ENCODE results near the gene CTNNBL1. TPM values are rescaled to one million over a fixed set of nuclear protein-coding genes. Genes with fewer than 3 reads are reported as not detected.

CTNNBL1 gene
- total RNA-seq, 2 experiments from 2014 or later = 67.3 to 74.9 TPM

DNA sequence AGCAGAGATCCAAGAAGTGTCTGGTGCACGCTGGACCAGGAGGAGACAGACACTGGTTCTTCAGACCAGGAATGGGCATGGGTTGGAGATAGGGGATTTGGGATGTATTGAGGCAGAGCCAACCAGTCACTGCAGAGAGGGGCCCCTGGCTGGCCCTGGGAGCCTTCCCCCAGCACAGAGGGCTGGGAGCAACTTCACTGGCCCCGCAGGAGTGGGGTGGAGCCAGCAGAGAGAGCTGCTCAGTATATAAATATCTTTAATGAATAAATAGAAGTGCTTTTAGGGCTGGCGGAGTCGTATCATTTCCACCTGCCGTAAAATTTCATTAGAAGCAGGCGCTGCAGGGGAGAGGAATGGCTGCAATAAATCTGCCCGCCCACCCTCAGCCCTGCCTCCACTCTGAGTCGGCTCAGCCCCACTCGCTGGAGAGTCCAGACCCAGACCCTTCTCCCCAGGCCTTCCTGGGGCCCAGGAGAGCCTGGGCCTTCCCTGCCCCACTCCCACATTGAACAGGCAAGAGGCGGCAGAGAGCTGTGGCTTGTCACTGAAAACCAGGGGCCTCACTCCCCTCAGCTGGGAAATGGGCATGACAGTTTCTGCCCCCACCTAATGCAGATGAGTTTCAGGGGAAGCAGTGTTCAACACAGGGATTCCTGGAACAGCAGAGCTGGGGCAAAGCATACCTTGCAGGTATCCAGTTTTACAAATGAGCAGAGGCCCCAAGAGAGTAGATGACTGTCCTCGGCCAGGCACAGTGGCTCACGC is 185.2 kb downstream of the CTNNBL1 start:
- H3K36me3 Mint-ChIP-seq (ENCODE audit: low read depth) = peaks cover 3% of the 10 kb centered on the region
- POLR2A ChIA-PET = no interaction called here
- H3K27ac Mint-ChIP-seq = no peak overlapping the region
- H3K4me3 Mint-ChIP-seq = no peak overlapping the region
- ATAC-seq (no peak), DNase-seq (no peak)
- H3K27me3 Mint-ChIP-seq = no peaks in the 10 kb centered on the region
- intact Hi-C loops (cut with micrococcal nuclease) = no loop called here
- no peaks in the 10 kb centered on the region for H3K4me1 Mint-ChIP-seq (ENCODE audit: low read depth)
- CTCF ChIA-PET = no interaction called here
- no peaks in the 10 kb centered on the region for H3K9me3 Mint-ChIP-seq
- TF ChIP-seq, protein P1, sequence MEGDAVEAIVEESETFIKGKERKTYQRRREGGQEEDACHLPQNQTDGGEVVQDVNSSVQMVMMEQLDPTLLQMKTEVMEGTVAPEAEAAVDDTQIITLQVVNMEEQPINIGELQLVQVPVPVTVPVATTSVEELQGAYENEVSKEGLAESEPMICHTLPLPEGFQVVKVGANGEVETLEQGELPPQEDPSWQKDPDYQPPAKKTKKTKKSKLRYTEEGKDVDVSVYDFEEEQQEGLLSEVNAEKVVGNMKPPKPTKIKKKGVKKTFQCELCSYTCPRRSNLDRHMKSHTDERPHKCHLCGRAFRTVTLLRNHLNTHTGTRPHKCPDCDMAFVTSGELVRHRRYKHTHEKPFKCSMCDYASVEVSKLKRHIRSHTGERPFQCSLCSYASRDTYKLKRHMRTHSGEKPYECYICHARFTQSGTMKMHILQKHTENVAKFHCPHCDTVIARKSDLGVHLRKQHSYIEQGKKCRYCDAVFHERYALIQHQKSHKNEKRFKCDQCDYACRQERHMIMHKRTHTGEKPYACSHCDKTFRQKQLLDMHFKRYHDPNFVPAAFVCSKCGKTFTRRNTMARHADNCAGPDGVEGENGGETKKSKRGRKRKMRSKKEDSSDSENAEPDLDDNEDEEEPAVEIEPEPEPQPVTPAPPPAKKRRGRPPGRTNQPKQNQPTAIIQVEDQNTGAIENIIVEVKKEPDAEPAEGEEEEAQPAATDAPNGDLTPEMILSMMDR (IDR thresholded peaks at IDR 0.05) = no peak

DNA sequence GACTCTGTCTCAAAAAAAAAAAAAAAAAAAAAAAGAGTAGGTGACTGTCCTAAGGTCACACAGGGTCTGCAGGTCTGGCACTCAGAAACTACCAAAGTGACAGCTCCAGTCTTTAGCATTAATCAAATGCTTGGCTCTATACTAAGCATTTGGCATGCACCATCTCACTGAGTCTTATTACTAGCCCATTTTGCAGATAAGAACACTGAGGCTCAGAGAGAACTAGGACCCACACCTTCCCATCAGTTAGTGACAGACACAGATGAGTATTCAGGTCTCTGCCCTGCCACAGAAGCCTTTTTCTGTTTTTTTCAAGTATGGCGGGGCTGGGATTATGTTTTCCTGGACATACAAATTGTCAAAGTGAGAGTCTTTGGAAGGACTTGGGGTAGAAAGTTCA is 186.0 kb downstream of the CTNNBL1 start:
- Mint-ChIP-seq H3K27ac (no peak overlapping the region), H3K27me3 (no peaks in the 10 kb centered on the region), H3K9me3 (no peaks in the 10 kb centered on the region), H3K36me3 (ENCODE audit: low read depth) (no peaks in the 10 kb centered on the region), H3K4me1 (ENCODE audit: low read depth) (no peaks in the 10 kb centered on the region), H3K4me3 (no peak overlapping the region)
- DNase-seq (no peak), ATAC-seq (no peak)
- ChIA-PET CTCF (no interaction called here), POLR2A (no interaction called here)
- intact Hi-C loops (cut with micrococcal nuclease) = no loop called here
- TF ChIP-seq, protein P1 (IDR thresholded peaks at IDR 0.05) = no peak

DNA sequence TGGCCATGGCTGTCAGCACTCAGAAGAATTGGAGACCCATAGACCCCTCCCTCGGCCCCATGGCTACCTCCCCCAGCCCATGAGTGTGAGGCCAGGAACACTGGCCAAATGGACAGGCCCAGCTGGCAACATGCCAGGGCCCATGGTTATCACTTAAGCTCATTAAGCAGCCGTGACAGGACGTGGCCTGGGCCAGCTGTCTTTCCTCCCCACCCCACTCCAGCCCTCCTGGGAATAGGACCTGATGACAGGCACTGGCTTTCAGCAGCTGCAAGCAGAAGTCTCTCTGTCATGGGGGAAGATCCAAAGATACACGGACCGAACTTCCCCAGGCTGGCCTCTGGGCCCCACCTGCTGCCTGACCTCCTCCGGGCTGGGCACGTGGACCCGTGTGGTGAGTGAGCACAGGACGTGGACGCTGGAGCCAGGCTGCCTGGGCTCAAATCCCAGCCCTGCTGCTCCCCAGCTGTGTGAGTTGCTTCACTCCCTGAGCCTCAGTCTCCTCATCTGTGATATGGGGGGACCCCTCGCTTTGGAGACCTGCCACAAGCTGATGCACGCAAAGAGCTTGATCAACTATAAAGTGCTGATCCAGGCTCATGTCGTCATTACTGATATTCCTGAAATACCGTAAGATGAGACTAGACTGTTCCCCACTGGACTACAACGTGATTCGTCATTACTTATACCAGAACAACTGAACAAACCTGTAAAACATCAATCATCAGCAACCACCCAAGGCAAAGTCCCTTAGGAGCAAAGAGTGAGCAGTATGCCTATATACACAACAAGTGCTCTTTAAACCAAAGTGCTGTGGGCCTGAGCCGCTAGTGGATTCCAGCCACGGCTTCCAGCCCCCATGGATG is 187.1 kb downstream of the CTNNBL1 start:
- Mint-ChIP-seq H3K27ac (no peak overlapping the region), H3K36me3 (ENCODE audit: low read depth) (no peaks in the 10 kb centered on the region), H3K4me3 (no peak overlapping the region), H3K4me1 (ENCODE audit: low read depth) (no peaks in the 10 kb centered on the region), H3K9me3 (no peaks in the 10 kb centered on the region), H3K27me3 (no peaks in the 10 kb centered on the region)
- DNase-seq = no peak
- ChIA-PET POLR2A (no interaction called here), CTCF (interaction anchor here (1.0 kb wide), 1 partner anchor 116 kb away, joined by 3 read pairs; no protein-coding TSS in a partner anchor)
- intact Hi-C loops (cut with micrococcal nuclease) = no loop called here
- TF ChIP-seq, protein P1 (IDR thresholded peaks at IDR 0.05) = no peak
- ATAC-seq = no peak

DNA sequence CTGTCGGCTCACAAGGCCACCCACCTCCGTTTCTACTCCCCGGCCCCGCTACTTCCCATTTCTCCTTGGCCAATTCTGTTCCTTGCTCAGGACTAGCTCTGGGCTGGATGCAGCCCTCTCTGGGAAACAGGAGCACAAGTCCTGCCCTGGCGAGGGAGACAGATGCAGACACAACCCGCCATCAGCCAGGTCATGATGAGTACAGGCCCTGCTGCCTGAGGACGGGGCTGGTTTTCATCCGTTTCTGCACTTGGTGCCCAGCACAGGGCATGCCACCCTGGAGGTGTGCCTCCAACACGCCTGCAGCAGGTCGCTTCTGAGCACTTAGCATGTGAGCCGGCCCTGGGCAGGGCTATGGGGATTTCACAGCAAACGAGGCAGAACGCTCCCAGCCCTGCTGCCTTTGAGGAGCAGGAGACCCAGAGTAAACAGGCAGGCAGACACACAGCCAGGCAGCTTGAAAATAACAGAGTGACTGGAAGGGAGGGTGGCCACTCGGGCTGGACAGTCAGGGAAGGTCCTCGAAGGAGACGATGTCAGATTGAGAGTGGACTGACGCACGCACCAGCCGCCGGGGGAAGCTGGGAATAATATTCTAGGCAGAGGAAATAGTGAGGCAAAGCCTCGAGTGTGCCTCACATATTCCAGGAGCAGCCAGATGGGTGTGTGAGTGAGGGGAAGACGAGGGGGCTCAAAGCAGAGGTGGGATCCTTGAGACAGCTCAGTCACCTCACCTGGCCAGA is 187.9 kb downstream of the CTNNBL1 start:
- CTCF ChIA-PET = interaction anchor here (1.0 kb wide), 1 partner anchor 115 kb away, joined by 3 read pairs; no protein-coding TSS in a partner anchor

More for the DNA sequence above, 187.9 kb downstream of the CTNNBL1 start:
- H3K4me1 Mint-ChIP-seq (ENCODE audit: low read depth) = no peaks in the 10 kb centered on the region
- DNase-seq (no peak), ATAC-seq (no peak)
- H3K9me3 Mint-ChIP-seq = no peaks in the 10 kb centered on the region
- POLR2A ChIA-PET = no interaction called here
- no peaks in the 10 kb centered on the region for H3K27me3 Mint-ChIP-seq
- H3K27ac Mint-ChIP-seq = no peak overlapping the region
- no peak overlapping the region for H3K4me3 Mint-ChIP-seq
- H3K36me3 Mint-ChIP-seq (ENCODE audit: low read depth) = no peaks in the 10 kb centered on the region
- TF ChIP-seq, protein P1 (IDR thresholded peaks at IDR 0.05) = no peak
- intact Hi-C loops (cut with micrococcal nuclease) = no loop called here
